SIG-M5 treated with dmso at 0.1 percent for 504 hours (cell line): ENCODE results near the gene SLK.

Experiments used
- DNase-seq: peaks from one replicate; lab custom pipeline; 2025; ENCODE audit not compliant: unreplicated experiment; lab: John Stamatoyannopoulos, UW

Gene SLK

GRCh38 chr10:103985726-103986125, 18.8 kb downstream of the SLK start:
- no peak for DNase-seq

- DNase-seq, result no peak
These were observed 19.4 kb downstream of the SLK start for GRCh38 chr10:103986360-103986759.

GRCh38 chr10:103990121-103990520, 23.2 kb downstream of the SLK start:
- no peak for DNase-seq

- DNase-seq, result no peak
These were observed 23.6 kb downstream of the SLK start for GRCh38 chr10:103990531-103990930.

- DNase-seq, result no peak
These were observed 24.6 kb downstream of the SLK start for GRCh38 chr10:103991393-103992128.

GRCh38 chr10:103995134-103995533, 28.2 kb downstream of the SLK start:
- no peak for DNase-seq

- no peak for DNase-seq
These were observed 31.9 kb downstream of the SLK start for GRCh38 chr10:103998805-103999204.

- DNase-seq, result peak; percentile 2
These were observed 36.0 kb downstream of the SLK start for GRCh38 chr10:104002911-104003310.

GRCh38 chr10:104005172-104005863, 38.4 kb downstream of the SLK start:
- DNase-seq, result no peak

GRCh38 chr10:104011904-104012303, 45.0 kb downstream of the SLK start:
- DNase-seq, result no peak

- DNase-seq, result no peak
These were observed 46.5 kb downstream of the SLK start for GRCh38 chr10:104013489-104013888.

- DNase-seq, result no peak
These were observed 47.2 kb downstream of the SLK start for GRCh38 chr10:104014176-104014575.

GRCh38 chr10:104016661-104017060, 49.7 kb downstream of the SLK start:
- no peak for DNase-seq

GRCh38 chr10:104018471-104018870, 51.5 kb downstream of the SLK start:
- no peak for DNase-seq

- no peak for DNase-seq
These were observed 53.1 kb downstream of the SLK start for GRCh38 chr10:104020020-104020419.

- no peak for DNase-seq
These were observed 54.3 kb downstream of the SLK start for GRCh38 chr10:104021246-104021645.

- DNase-seq, result no peak
These were observed 55.1 kb downstream of the SLK start for GRCh38 chr10:104022026-104022425.

- DNase-seq, result no peak
These were observed 58.6 kb downstream of the SLK start for GRCh38 chr10:104025524-104025923.

GRCh38 chr10:104026762-104027161, 59.8 kb downstream of the SLK start:
- no peak for DNase-seq

- DNase-seq, result peak; percentile 2
These were observed 61.2 kb downstream of the SLK start for GRCh38 chr10:104028146-104028545.

GRCh38 chr10:104028823-104029520, 62.0 kb downstream of the SLK start:
- DNase-seq, result no peak

- DNase-seq, result no peak
These were observed 62.6 kb downstream of the SLK start for GRCh38 chr10:104029521-104029860.
